RPMI8226 (cell line): ENCODE results near the gene MYO9B.
"Not testable (repeated sequence)": the region's sequence is repeated elsewhere in the genome, so short reads cannot be mapped to it uniquely, and the experiment has no call there.

Source experiments
- DNase-seq: peaks from one replicate; pipeline ENCODE4 v3.0.0-alpha.2; 2015

Gene MYO9B

GRCh38 chr19:17155251-17155650 is 79.7 kb downstream of the MYO9B start:
- no peak for DNase-seq

- no peak for DNase-seq
These were observed 80.8 kb downstream of the MYO9B start for GRCh38 chr19:17156296-17156946.

- no peak for DNase-seq
These were observed 81.3 kb downstream of the MYO9B start for GRCh38 chr19:17156947-17157302.

- no peak for DNase-seq
These were observed 83.0 kb downstream of the MYO9B start for GRCh38 chr19:17158584-17158983.

- no peak for DNase-seq
These were observed 84.2 kb downstream of the MYO9B start for GRCh38 chr19:17159466-17160393.

GRCh38 chr19:17160908-17161307 is 85.3 kb downstream of the MYO9B start:
- no peak for DNase-seq

- not testable (repeated sequence) for DNase-seq
These were observed 86.6 kb downstream of the MYO9B start for GRCh38 chr19:17162131-17162530.

GRCh38 chr19:17162580-17162979 is 87.0 kb downstream of the MYO9B start:
- DNase-seq: no peak

GRCh38 chr19:17163652-17164051 is 88.1 kb downstream of the MYO9B start:
- DNase-seq: no peak

- DNase-seq: no peak
These were observed 89.1 kb downstream of the MYO9B start for GRCh38 chr19:17164639-17165038.

- DNase-seq: no peak
These were observed 90.1 kb downstream of the MYO9B start for GRCh38 chr19:17165715-17166114.

GRCh38 chr19:17170538-17171297 is 95.1 kb downstream of the MYO9B start:
- DNase-seq: no peak

GRCh38 chr19:17171874-17172273 is 96.3 kb downstream of the MYO9B start:
- DNase-seq: no peak

GRCh38 chr19:17172624-17173345 is 97.2 kb downstream of the MYO9B start:
- no peak for DNase-seq

- DNase-seq: no peak
These were observed 102.7 kb downstream of the MYO9B start for GRCh38 chr19:17178291-17178690.

- no peak for DNase-seq
These were observed 105.6 kb downstream of the MYO9B start for GRCh38 chr19:17180997-17181702.

GRCh38 chr19:17183271-17183761 is 107.7 kb downstream of the MYO9B start:
- DNase-seq: no peak

GRCh38 chr19:17183858-17184321 is 108.3 kb downstream of the MYO9B start:
- DNase-seq: no peak

GRCh38 chr19:17184371-17184841 is 108.8 kb downstream of the MYO9B start:
- DNase-seq: no peak

- no peak for DNase-seq
These were observed 110.0 kb downstream of the MYO9B start for GRCh38 chr19:17185590-17185989.

GRCh38 chr19:17191736-17192135 is 116.2 kb downstream of the MYO9B start:
- not testable (repeated sequence) for DNase-seq

GRCh38 chr19:17192751-17193150 is 117.2 kb downstream of the MYO9B start:
- DNase-seq: no peak
